Measurements from ENCODE around the gene HPSE2. TPM values are rescaled to one million over a fixed set of nuclear protein-coding genes. Genes with fewer than 3 reads are reported as not detected.

Gene HPSE2
- total RNA-seq, 2 experiments from 2014 or later: not detected

- ChIA-PET CTCF (no interaction called here), POLR2A (no interaction called here)
These were observed 806.2 kb downstream of the HPSE2 start for GRCh38 chr10:98429320-98430072.

- POLR2A ChIA-PET: no interaction called here
- CTCF ChIA-PET: interaction anchor here (0.7 kb wide), 1 partner anchor 221 kb away, joined by 3 read pairs; no protein-coding TSS in a partner anchor
These were observed 808.6 kb downstream of the HPSE2 start for GRCh38 chr10:98427011-98427515.

- POLR2A ChIA-PET: no interaction called here
- CTCF ChIA-PET: interaction anchor here (0.8 to 1.4 kb wide), 10 partner anchors 8 to 41 kb away, joined by 3 to 8 read pairs (median 3); no protein-coding TSS in a partner anchor
These were observed 809.9 kb downstream of the HPSE2 start for GRCh38 chr10:98425511-98426352.

GRCh38 chr10:98424295-98425254 lies 811.1 kb downstream of the HPSE2 start:
- ChIA-PET CTCF (interaction anchor here (0.8 to 1.4 kb wide), 3 partner anchors 9 to 43 kb away, joined by 3 to 4 read pairs (median 3); no protein-coding TSS in a partner anchor), POLR2A (no interaction called here)

GRCh38 chr10:98423691-98424120 lies 811.9 kb downstream of the HPSE2 start:
- ChIA-PET CTCF (no interaction called here), POLR2A (no interaction called here)

- POLR2A ChIA-PET: interaction anchor here (0.7 kb wide), 1 partner anchor 1245 kb away, joined by 3 read pairs; no protein-coding TSS in a partner anchor
- CTCF ChIA-PET: interaction anchor here (1.1 kb wide), 1 partner anchor 11 kb away, joined by 3 read pairs; no protein-coding TSS in a partner anchor
These were observed 813.5 kb downstream of the HPSE2 start for GRCh38 chr10:98422182-98422581.

- CTCF ChIA-PET: no interaction called here
- POLR2A ChIA-PET: no interaction called here
These were observed 814.9 kb downstream of the HPSE2 start for GRCh38 chr10:98420786-98421185.

GRCh38 chr10:98419469-98420261 lies 816.0 kb downstream of the HPSE2 start:
- CTCF ChIA-PET: no interaction called here
- POLR2A ChIA-PET: no interaction called here

GRCh38 chr10:98418665-98419468 lies 816.8 kb downstream of the HPSE2 start:
- CTCF ChIA-PET: no interaction called here
- POLR2A ChIA-PET: no interaction called here

- CTCF ChIA-PET: no interaction called here
- POLR2A ChIA-PET: no interaction called here
These were observed 817.5 kb downstream of the HPSE2 start for GRCh38 chr10:98417973-98418664.

GRCh38 chr10:98417481-98417959 lies 818.1 kb downstream of the HPSE2 start:
- ChIA-PET POLR2A (no interaction called here), CTCF (no interaction called here)

GRCh38 chr10:98416606-98417388 lies 818.9 kb downstream of the HPSE2 start:
- ChIA-PET CTCF (no interaction called here), POLR2A (no interaction called here)

- CTCF ChIA-PET: no interaction called here
- POLR2A ChIA-PET: interaction anchor here (0.5 kb wide), 1 partner anchor 1200 kb away, joined by 9 read pairs; no protein-coding TSS in a partner anchor
These were observed 819.9 kb downstream of the HPSE2 start for GRCh38 chr10:98415731-98416119.

GRCh38 chr10:98414932-98415730 lies 820.5 kb downstream of the HPSE2 start, which contains the start of gene PYROXD2:
TSS of gene PYROXD2 (minus strand) at chr10:98415182. CDS start at chr10:98415135, 47 bp downstream.
- ChIA-PET CTCF (interaction anchor here (1.4 kb wide), 1 partner anchor 11 kb away, joined by 3 read pairs; no protein-coding TSS in a partner anchor), POLR2A (interaction anchor here (0.5 kb wide), 1 partner anchor 1200 kb away, joined by 9 read pairs; no protein-coding TSS in a partner anchor)

- POLR2A ChIA-PET: no interaction called here
- CTCF ChIA-PET: interaction anchor here (1.4 kb wide), 1 partner anchor 10 kb away, joined by 3 read pairs; no protein-coding TSS in a partner anchor
These were observed 821.1 kb downstream of the HPSE2 start for GRCh38 chr10:98414578-98414931.

All from activated CD8-positive, alpha-beta memory T cell treated with anti-CD3 and anti-CD28 coated beads for 36 hours (primary cell).